ENCODE measurements around the gene CBX5.
"Not testable (repeated sequence)": the region's sequence is repeated elsewhere in the genome, so short reads cannot be mapped to it uniquely, and the experiment has no call there.

Gene CBX5

GRCh38 chr12:54199034-54199433 is 80.9 kb downstream of the CBX5 start:
- no peak for DNase-seq (ENCODE audit: low read depth)
- no peak overlapping the region for H3K4me3 ChIP-seq (ENCODE audit: control insufficient read depth, low read depth, low read length)
- TF ChIP-seq CTCF (IDR thresholded peaks at IDR 0.05; ENCODE audit: control insufficient read depth, insufficient read depth, low read depth, low read length, missing control alignments), result no peak

GRCh38 chr12:54197431-54197909 is 82.5 kb downstream of the CBX5 start:
- H3K4me3 ChIP-seq (ENCODE audit: control insufficient read depth, low read depth, low read length), result no peak overlapping the region
- no peak for TF ChIP-seq CTCF (IDR thresholded peaks at IDR 0.05; ENCODE audit: control insufficient read depth, insufficient read depth, low read depth, low read length, missing control alignments)
- DNase-seq (ENCODE audit: low read depth), result no peak

GRCh38 chr12:54197010-54197409 is 82.9 kb downstream of the CBX5 start:
- no peak for DNase-seq (ENCODE audit: low read depth)
- no peak for TF ChIP-seq CTCF (IDR thresholded peaks at IDR 0.05; ENCODE audit: control insufficient read depth, insufficient read depth, low read depth, low read length, missing control alignments)
- H3K4me3 ChIP-seq (ENCODE audit: control insufficient read depth, low read depth, low read length), result no peak overlapping the region

- no peak overlapping the region for H3K4me3 ChIP-seq (ENCODE audit: control insufficient read depth, low read depth, low read length)
- TF ChIP-seq CTCF (IDR thresholded peaks at IDR 0.05; ENCODE audit: control insufficient read depth, insufficient read depth, low read depth, low read length, missing control alignments), result no peak
- no peak for DNase-seq (ENCODE audit: low read depth)
These were observed 83.5 kb downstream of the CBX5 start for GRCh38 chr12:54196396-54196795.

- H3K4me3 ChIP-seq (ENCODE audit: control insufficient read depth, low read depth, low read length), result no peak overlapping the region
- no peak for TF ChIP-seq CTCF (IDR thresholded peaks at IDR 0.05; ENCODE audit: control insufficient read depth, insufficient read depth, low read depth, low read length, missing control alignments)
- DNase-seq (ENCODE audit: low read depth), result no peak
These were observed 84.1 kb downstream of the CBX5 start for GRCh38 chr12:54195737-54196347.

- TF ChIP-seq CTCF (IDR thresholded peaks at IDR 0.05; ENCODE audit: control insufficient read depth, insufficient read depth, low read depth, low read length, missing control alignments), result no peak
- no peak overlapping the region for H3K4me3 ChIP-seq (ENCODE audit: control insufficient read depth, low read depth, low read length)
These were observed 84.7 kb downstream of the CBX5 start for GRCh38 chr12:54195080-54195736.

GRCh38 chr12:54194611-54195010 is 85.3 kb downstream of the CBX5 start:
- H3K4me3 ChIP-seq (ENCODE audit: control insufficient read depth, low read depth, low read length); DNase-seq (ENCODE audit: low read depth): not testable (repeated sequence)

More at GRCh38 chr12:54195080-54195736, 84.7 kb downstream of the CBX5 start:
- no peak for DNase-seq (ENCODE audit: low read depth)

All from AG09309 (cell line).